ENCODE measurements around the gene DVL2.
A peak's percentile ranks its signal among the peaks of the same experiment; 100 is the strongest.

Gene DVL2

DNA sequence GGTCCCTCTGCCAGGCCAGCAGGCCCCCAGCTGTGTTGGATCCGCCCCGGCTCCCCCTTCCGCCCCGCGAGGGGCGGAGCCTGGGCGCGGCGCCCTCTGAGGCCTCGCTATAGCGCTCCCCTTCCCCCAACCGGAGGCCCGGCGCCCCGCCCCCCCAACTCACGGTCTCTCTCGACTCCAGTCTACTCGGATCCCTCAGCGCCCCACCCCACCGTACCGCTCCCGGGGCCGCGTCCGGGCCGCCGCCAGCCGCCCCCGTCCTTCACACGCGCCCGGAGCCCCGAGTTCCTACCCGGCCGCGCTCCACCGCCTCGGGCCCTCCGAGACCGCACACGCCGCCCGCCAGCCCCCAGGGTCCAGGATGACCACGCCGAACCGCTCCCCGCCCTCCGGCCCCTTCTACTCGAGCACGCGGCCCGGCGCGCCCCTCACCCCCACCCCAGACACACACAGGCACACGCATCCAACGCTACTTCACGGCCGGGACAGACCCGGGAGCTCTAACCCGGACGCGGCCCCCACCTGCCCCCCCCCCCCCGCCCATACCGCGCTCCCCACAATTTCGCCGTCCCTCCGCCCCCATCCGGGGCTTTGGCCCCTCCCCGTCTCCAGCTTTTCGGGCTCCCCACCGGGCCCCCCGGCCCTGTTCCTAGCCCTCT lies 3.6 kb upstream of the DVL2 start:
- Histone ChIP-seq H3K4me2 (ENCODE audit: low read depth, low read length, poor library complexity, severe bottlenecking) (peak overlapping the region; percentile 67), H3K36me3 (ENCODE audit: low read length) (0 out of 2 replicates have a peak, but pooled peaks cover 3% of the 10 kb centered on the region), H3F3A (ENCODE audit: insufficient read depth) (peaks cover 49% of the 10 kb centered on the region), H3K9ac (ENCODE audit: low read length) (peak overlapping the region; percentile 100), H3K79me2 (ENCODE audit: insufficient read depth, low read length) (peaks cover 42% of the 10 kb centered on the region), H3K27me3 (ENCODE audit: low read length) (no peaks in the 10 kb centered on the region), H2AFZ (ENCODE audit: low read depth, low read length, severe bottlenecking) (no peak overlapping the region), H3K9me2 (replicated peaks; ENCODE audit: insufficient read depth, low read length) (no peaks in the 10 kb centered on the region), H3K27ac (ENCODE audit: low read depth, low read length) (peak overlapping the region; percentile 93), H3K4me3 (ENCODE audit: insufficient read depth, low read length, poor library complexity, severe bottlenecking) (peak overlapping the region; percentile 98), H3K9me3 (ENCODE audit: insufficient read depth, low read length) (no peaks in the 10 kb centered on the region), H4K20me1 (ENCODE audit: low read depth, low read length) (peaks cover 6% of the 10 kb centered on the region; the same call in 1 of the 2 replicates)
- TF ChIP-seq CTCF (IDR thresholded peaks at IDR 0.05; ENCODE audit: insufficient read depth, low read length, poor library complexity, severe bottlenecking) (no peak), EZH2phosphoT487 (conservative IDR thresholded peaks at IDR 0.05; ENCODE audit: low read length) (no peak)

GRCh38 chr17:7237266-7237760 lies 3.0 kb upstream of the DVL2 start:
- peak overlapping the region; percentile 93 for H3K27ac ChIP-seq (ENCODE audit: low read depth, low read length)

DNA sequence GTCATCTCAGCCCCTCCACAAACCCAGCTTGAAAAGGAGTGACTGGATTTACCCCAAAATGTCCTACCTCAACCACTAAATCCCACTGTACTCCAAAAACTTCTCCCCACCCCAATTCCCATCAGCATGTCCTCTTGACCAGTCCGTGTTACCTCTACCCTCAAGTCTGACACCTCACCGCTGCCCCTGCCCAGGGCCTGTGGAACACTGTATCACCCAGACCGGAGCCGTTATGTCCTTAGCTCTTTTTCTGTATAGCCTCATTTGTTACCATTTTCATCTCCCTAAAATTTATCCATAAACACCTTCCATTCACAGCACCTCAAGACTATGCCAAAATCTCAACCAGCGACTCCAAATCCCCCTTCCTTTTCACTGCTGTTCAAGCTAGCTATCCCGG lies 2.5 kb upstream of the DVL2 start:
- Histone ChIP-seq H3K4me2 (ENCODE audit: low read depth, low read length, poor library complexity, severe bottlenecking) (no peak overlapping the region), H4K20me1 (ENCODE audit: low read depth, low read length) (peaks cover 6% of the 10 kb centered on the region; the same call in 1 of the 2 replicates), H3F3A (ENCODE audit: insufficient read depth) (peaks cover 47% of the 10 kb centered on the region), H3K79me2 (ENCODE audit: insufficient read depth, low read length) (peaks cover 49% of the 10 kb centered on the region), H3K9me2 (replicated peaks; ENCODE audit: insufficient read depth, low read length) (no peaks in the 10 kb centered on the region), H3K27ac (ENCODE audit: low read depth, low read length) (0 out of 2 replicates have a peak overlapping the region, but pooled peaks have one; percentile 93), H3K9ac (ENCODE audit: low read length) (no peak overlapping the region), H3K36me3 (ENCODE audit: low read length) (0 out of 2 replicates have a peak, but pooled peaks cover 3% of the 10 kb centered on the region), H2AFZ (ENCODE audit: low read depth, low read length, severe bottlenecking) (no peak overlapping the region), H3K9me3 (ENCODE audit: insufficient read depth, low read length) (no peaks in the 10 kb centered on the region), H3K27me3 (ENCODE audit: low read length) (no peaks in the 10 kb centered on the region), H3K4me3 (ENCODE audit: insufficient read depth, low read length, poor library complexity, severe bottlenecking) (no peak overlapping the region)
- TF ChIP-seq CTCF (IDR thresholded peaks at IDR 0.05; ENCODE audit: insufficient read depth, low read length, poor library complexity, severe bottlenecking) (no peak), EZH2phosphoT487 (conservative IDR thresholded peaks at IDR 0.05; ENCODE audit: low read length) (no peak)

More at GRCh38 chr17:7237266-7237760, 3.0 kb upstream of the DVL2 start:
- Histone ChIP-seq H3K36me3 (ENCODE audit: low read length) (0 out of 2 replicates have a peak, but pooled peaks cover 3% of the 10 kb centered on the region), H3K79me2 (ENCODE audit: insufficient read depth, low read length) (peaks cover 48% of the 10 kb centered on the region), H3F3A (ENCODE audit: insufficient read depth) (peaks cover 49% of the 10 kb centered on the region), H3K9ac (ENCODE audit: low read length) (peak overlapping the region; percentile 100), H3K27me3 (ENCODE audit: low read length) (no peaks in the 10 kb centered on the region), H3K4me3 (ENCODE audit: insufficient read depth, low read length, poor library complexity, severe bottlenecking) (peak overlapping the region; percentile 98), H3K9me3 (ENCODE audit: insufficient read depth, low read length) (no peaks in the 10 kb centered on the region), H4K20me1 (ENCODE audit: low read depth, low read length) (peaks cover 6% of the 10 kb centered on the region; the same call in 1 of the 2 replicates), H3K4me2 (ENCODE audit: low read depth, low read length, poor library complexity, severe bottlenecking) (peak overlapping the region; percentile 59), H3K9me2 (replicated peaks; ENCODE audit: insufficient read depth, low read length) (no peaks in the 10 kb centered on the region), H2AFZ (ENCODE audit: low read depth, low read length, severe bottlenecking) (no peak overlapping the region)
- no peak for TF ChIP-seq CTCF (IDR thresholded peaks at IDR 0.05; ENCODE audit: insufficient read depth, low read length, poor library complexity, severe bottlenecking)
- no peak for TF ChIP-seq EZH2phosphoT487 (conservative IDR thresholded peaks at IDR 0.05; ENCODE audit: low read length)
